GM12892 (cell line): ENCODE measurements around the gene BDP1.

ENCODE experiments used
- POLR2A ChIP-seq: IDR thresholded peaks from 2 replicates; pipeline ENCODE4 v1.6.1; 2011; ENCODE audit warnings: low read depth, low read length, control low read depth
- POLR2AphosphoS5 ChIP-seq: IDR thresholded peaks from 2 replicates; pipeline ENCODE4 v1.6.1; 2011; ENCODE audit warnings: low read depth, low read length, control low read depth
- TAF1 ChIP-seq: IDR thresholded peaks from 2 replicates; pipeline ENCODE4 v1.6.1; 2011; ENCODE audit warnings: low read depth, mild to moderate bottlenecking, control low read depth, low read length, borderline replicate concordance

GRCh38 chr5:71601222-71602026 lies 146.0 kb downstream of the BDP1 start:
- TF ChIP-seq POLR2AphosphoS5, result no peak
- no peak for TF ChIP-seq POLR2A
- no peak for TF ChIP-seq TAF1
